Hematopoietic multipotent progenitor cell treated with erythropoietin and hydrocortisone succinate and interleukin-3 and kit ligand, for 15 days (in vitro differentiated cells): Measurements from ENCODE around the gene KCNG2.
"Not testable (repeated sequence)": the region's sequence is repeated elsewhere in the genome, so short reads cannot be mapped to it uniquely, and the experiment has no call there.

Source experiments
- DNase-seq: peaks from one replicate; pipeline ENCODE4 v3.0.0-alpha.2; 2015; ENCODE audit warnings: low spot score

Gene KCNG2

DNA sequence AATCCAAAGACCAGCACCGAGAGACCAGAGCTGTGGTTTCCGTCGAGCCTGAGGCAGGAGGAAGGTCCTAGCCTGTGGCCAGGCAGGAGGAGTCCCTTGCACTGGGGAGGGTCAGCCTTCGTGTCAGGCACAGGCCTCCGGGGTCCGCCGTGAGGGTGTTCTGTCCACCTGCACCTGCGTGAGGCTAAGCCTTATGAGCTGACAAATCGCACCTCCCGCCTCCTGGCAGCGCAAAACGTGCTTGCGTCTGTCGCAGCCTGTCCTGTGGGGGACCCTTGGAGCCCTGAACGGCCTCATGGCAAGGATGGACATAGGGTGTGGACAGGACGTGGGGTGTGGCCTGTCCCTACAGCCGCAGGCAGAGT, 73.3 kb downstream of the KCNG2 start:
- DNase-seq = no peak

DNA sequence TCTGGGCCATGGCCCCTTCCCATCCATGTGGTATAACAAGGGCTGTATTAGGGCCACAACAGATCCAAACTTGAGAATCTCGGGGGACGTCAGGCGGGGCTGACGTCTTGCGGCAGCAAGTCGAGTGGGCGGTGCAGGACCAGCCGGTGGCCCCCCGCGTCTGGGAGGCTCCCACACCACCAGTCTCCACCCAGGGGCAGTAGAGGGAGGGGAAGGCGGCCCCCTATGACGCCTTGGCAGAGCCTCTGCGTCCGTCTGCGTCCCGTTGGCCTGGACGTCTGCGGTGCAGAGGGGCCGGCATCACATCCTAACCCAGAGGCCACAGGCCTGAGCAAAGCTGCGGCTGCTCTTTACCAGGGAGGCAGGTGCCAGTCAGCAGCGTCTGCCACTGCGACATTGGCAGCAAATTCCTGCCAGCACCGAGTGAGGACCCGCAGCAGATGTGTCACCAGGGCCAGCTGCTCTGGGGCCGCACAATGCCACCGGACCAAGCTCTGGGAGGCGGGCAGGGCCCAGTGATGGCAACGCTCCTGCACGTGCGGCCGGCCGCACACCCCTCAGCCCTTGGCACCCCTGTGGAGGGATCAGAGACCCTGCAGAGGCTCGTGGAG, 73.8 kb downstream of the KCNG2 start:
- no peak for DNase-seq

- no peak for DNase-seq
Observed at GRCh38 chr18:79872527-79873444, 75.0 kb downstream of the KCNG2 start.

- DNase-seq = no peak
Observed at GRCh38 chr18:79873449-79874110, 75.8 kb downstream of the KCNG2 start.

- DNase-seq = no peak
Observed at GRCh38 chr18:79874553-79875530, 77.1 kb downstream of the KCNG2 start.

DNA sequence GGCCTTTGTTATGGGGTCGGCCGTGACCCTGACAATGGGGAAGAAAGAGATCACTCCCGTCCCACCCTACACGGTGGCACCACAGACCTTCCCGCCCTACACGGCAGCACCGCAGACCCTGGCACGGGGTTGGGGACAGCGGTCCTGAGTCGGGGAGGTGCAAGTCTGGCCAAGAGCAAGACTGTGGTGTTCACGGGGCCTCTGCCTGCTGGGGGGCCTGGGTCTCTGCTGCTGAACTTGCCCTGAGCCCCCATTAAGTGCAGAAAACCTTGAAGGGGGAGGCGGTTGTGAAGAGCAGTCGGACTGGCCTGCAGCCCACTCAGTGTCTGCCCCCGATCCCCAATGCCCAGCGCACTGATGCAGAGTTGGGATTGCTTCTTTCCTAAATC, 77.8 kb downstream of the KCNG2 start:
- DNase-seq = no peak

GRCh38 chr18:79875931-79876461, 78.3 kb downstream of the KCNG2 start:
- DNase-seq = no peak

GRCh38 chr18:79876497-79876896, 78.8 kb downstream of the KCNG2 start:
- no peak for DNase-seq

DNA sequence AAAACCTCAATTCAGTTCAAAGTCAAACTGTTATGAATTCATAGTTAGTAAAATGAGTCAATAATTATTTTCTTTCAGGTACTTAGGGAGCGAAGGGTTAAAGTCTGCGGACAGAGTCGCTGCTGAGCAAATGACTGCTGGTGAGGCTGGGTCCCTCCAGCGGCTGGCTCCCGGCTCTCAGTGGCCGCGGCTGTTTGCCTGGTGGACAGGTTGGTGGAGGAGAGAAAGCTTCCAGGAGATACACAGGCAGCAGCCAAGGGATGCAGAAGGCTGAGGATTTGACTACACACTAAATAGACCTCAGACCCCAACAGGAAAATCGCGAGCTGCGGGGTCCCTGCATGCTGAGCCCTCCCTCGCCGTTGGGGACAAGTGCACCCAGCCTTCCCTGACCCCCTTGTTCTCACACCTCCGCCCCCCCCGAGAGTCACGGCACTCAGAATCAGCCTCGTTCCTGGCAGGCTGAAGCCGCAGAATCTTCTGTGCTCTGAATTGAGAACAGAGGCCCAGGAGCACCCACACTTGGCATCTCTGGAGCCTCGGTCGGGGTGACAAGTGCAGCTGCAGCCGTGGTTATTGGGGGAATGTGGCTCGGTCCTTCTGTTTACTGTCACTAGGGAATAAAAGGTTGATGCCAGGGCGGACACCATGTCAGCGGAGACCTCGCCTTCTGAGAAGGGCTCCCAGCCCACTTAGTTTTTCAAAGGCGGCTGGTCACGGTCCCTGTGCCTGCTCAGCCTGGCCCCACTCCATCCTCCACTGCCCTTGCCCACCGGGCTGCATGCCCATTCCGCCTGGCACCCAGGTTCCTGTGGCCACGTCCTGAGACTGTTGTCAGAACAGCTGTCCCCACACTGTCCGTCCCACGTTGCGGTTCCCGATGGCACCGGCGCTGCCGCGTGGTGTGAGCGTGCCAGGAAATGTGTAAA, 79.7 kb downstream of the KCNG2 start:
- DNase-seq = no peak

DNA sequence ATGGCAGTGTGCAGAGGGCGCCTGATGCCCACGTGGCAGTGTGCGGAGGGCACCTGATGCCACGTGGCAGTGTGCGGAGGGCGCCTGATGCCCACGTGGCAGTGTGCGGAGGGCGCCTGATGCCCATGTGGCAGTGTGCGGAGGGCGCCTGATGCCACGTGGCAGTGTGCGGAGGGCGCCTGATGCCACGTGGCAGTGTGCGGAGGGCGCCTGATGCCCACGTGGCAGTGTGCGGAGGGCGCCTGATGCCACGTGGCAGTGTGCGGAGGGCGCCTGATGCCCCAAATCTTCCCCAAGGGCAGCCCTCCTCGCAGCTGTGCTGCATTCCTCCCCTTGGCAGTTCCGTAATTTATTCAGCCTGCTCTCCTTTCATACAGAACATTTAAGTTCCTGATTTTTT, 80.5 kb downstream of the KCNG2 start:
- not testable (repeated sequence) for DNase-seq

DNA sequence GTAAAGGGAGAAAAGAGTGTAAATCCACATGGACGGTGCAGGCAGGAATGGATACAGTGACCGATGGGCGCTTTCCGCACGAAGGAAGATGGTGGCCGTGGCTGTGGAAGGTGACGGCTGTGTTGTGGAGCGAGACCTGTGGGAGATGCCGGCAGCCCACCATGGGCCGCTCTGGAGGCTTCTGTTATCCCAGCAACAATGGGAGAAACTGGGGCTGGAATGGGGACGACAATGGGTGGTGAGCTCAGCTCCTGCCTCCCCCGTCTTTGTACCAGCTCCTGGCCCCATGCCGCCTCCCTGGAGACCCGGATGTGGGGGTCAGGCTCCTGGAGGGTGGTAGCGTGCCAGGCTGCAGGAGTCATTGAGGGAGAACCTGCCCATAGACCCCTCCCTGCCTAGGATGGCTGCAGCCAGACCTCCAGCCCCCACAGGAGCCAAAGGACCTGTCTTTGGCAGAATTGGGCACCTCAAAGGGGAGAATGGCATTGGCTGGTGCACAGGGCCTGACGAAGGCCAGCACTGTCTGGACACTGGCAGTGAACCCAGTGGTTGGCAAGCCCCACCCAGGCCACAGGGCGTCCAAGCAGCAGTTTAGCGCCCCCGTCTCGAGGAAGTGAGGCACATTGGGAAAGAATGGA, 81.1 kb downstream of the KCNG2 start:
- no peak for DNase-seq

DNA sequence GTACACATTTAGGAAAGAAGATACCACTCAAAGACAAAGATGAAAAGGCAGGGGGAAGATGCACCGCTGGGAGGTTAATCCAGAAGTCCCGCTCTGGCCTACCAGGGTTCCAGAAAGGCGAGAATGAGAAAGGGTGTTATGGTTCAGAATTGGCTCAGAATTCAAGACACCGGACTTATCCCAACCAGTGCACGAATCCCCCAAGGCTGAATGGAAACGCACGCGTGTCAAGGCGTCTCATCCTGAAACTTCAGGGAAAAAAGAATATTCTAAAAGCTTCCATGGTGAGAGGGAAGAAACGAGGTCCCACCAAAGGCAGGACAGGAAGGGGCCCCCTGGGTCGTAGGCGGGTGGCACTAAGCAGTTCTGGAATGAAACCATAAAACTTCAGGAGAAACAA, 81.8 kb downstream of the KCNG2 start:
- no peak for DNase-seq

DNA sequence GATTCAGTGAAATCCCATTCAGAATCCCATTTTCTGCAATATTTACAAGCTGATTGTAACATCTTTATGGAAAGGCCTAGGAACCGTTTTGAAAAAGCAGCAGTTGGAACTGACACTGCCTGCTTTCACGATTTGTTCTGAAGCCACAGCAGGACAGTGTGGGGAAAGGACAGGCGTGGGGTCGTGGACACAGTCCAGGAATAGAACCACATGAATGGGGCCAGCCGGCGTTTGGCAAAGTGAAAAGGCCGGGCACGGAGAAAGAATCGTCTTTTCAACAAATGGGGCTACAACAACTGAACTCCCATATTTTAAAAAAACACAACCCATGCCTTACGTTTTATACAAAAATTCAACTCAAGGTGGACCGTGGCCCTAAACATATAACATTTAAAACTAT, 84.0 kb downstream of the KCNG2 start:
- DNase-seq = no peak

DNA sequence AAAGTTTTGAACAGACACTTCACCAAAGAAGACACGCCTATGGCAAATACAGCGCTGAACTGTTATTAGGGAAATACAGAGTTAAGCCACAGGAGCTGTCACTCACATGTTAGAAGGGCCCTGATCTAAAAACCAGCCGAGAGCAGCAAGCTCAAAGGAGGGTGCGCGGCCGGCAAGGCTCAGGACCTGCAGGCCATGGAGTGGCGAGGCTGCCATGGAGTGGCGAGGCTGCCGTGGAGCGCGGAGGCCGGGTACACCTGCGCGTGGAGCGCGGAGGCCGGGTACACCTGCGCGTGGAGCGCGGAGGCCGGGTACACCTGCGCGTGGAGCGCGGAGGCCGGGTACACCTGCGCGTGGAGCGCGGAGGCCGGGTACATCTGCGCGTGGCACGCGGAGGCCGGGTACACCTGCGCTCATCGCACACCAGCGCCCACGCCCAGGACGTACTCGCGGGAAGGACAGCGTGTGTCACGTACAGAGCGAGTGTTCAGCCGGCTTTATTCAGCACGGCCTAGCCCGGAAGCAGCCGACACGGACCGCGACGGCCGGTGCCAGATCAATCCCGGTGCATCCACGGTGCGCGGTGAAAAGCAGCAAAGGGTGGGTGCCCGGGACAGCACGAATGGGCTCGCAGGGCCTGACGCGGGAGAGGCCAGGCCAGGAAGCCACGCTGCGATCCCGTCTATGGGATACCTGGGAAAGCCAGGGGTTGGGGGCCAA, 84.9 kb downstream of the KCNG2 start:
- no peak for DNase-seq

- no peak for DNase-seq
Observed at GRCh38 chr18:79883461-79884293, 85.9 kb downstream of the KCNG2 start.

DNA sequence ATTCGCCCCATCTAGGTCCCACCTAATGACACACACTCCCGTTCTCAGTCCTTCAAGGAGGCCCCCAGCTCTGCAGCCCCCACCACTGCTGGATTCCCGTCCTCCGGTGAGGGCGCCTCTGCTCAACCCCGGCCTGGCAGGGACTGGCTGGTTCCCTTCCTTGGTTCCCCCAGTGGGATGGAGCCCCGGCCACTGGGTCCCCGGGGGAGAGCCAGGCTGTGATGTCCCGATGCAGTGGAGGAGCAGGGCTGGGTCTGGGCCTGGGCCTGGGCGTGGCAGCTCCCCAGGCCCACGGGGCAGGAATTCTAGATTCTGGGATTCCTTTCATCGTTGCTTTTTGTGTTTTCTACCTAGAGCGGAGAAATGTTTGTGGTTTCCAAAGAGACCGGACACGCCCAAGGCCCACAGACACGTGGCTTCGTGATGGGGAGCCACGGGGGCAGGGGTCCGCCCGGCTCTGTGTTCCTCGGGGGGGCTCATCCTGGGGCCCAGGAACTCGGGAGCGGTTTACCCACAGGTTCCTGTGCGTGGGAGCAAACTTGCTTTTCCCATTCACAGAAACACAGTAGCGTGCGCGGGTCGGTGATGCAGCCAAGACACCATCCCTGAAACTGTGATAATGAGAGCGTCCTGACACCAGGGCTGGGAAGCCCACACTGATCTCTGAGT, 86.7 kb downstream of the KCNG2 start:
- DNase-seq = no peak

DNA sequence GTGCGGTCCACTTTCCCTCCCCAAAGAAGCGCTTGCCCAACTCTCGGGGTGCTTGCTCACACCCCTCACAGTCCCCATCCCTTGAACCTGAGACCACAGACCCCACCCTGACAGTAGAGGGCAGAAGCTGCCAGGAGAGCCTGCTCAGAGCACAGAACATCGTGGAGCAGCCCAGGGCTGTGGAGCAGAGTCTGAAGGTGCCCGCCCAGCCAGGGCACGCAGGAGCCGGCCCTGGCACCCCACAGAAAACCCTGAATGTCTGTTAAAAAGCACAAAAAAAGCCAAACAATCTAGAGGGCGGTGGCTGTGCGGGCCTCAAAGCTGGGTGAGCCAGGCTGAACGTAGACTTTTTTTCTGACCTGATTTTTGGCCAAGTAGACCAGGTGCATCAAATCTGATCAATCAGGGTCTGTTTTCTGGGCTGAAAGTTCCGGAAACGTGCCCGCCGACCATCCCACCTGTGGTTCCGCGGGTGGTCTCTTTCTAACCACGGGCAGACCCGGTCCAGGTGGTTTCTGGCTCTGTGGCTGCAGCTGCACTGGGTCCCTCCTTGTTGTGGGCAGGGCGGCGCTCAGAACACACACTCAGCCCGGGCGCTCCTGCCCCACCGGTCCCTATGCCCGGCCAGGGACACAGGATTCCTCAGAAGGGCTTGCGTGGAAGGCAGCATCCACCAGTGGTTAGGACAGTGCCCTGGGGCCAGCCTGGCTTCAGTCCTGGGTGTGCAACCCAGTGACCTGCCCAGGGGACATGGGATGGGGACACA, 87.4 kb downstream of the KCNG2 start:
- no peak for DNase-seq
